Keratinocyte (primary cell): ENCODE results near the gene ROBO3. TPM values are rescaled to one million over a fixed set of nuclear protein-coding genes. Genes with fewer than 3 reads are reported as not detected.

ENCODE experiments used
- DNase-seq: peaks from one replicate; pipeline ENCODE4 v3.0.0-alpha.2; 2011; ENCODE audit warnings: low read depth, missing footprints, low spot score
- FAIRE-seq: peaks from 2 replicates; lab custom pipeline; 2011; peaks lifted over from hg19 to GRCh38; lab: Jason Lieb, UNC
- H2AFZ ChIP-seq: 2 replicates; pipeline ENCODE4 v1.6.0; 2012; ENCODE audit warnings: low read length, control low read depth, inconsistent platforms; ENCODE audit not compliant: control insufficient read depth
- H3K27ac ChIP-seq: 2 replicates; pipeline ENCODE4 v1.5.1; 2011; ENCODE audit warnings: low read length; ENCODE audit not compliant: control insufficient read depth, insufficient read depth
- H3K27me3 ChIP-seq: 3 replicates; pipeline ENCODE4 v1.6.0; 2011; ENCODE audit warnings: low read length; ENCODE audit not compliant: control insufficient read depth, insufficient read depth; ENCODE audit errors: extremely low read depth
- H3K36me3 ChIP-seq, 2 experiments: 2 replicates in 1 of 2; 3 replicates in 1 of 2; pipeline ENCODE4 v1.5.1; 2011; ENCODE audit warnings: low read length in 2 of 2, mild to moderate bottlenecking in 1 of 2; ENCODE audit not compliant: control insufficient read depth in 2 of 2, insufficient read depth in 2 of 2; ENCODE audit errors: extremely low read depth in 1 of 2
- H3K4me1 ChIP-seq: 3 replicates; pipeline ENCODE4 v1.5.1; 2011; ENCODE audit warnings: low read length; ENCODE audit not compliant: control insufficient read depth, insufficient read depth; ENCODE audit errors: extremely low read depth
- H3K4me2 ChIP-seq: 3 replicates; pipeline ENCODE4 v1.6.0; 2011; ENCODE audit warnings: low read depth, low read length; ENCODE audit not compliant: control insufficient read depth, insufficient read depth; ENCODE audit errors: extremely low read depth
- H3K4me3 ChIP-seq, 3 experiments: fragments of 200-600 bp in 1 of 3; sonication (generic) in 1 of 3; 2 replicates in 2 of 3; 3 replicates in 1 of 3; pipeline ENCODE4 v1.5.1; 2011 to 2016; ENCODE audit warnings: low read length in 3 of 3, mild to moderate bottlenecking in 3 of 3, control low read depth in 2 of 3, inconsistent platforms in 1 of 3, low read depth in 1 of 3, mixed read lengths in 1 of 3, mixed run types in 1 of 3, moderate library complexity in 1 of 3; ENCODE audit not compliant: control insufficient read depth in 2 of 3, insufficient read depth in 2 of 3; ENCODE audit errors: extremely low read depth in 1 of 3
- H3K79me2 ChIP-seq: 2 replicates; pipeline ENCODE4 v1.6.0; 2012; ENCODE audit warnings: low read length; ENCODE audit not compliant: control insufficient read depth, insufficient read depth
- H3K9ac ChIP-seq: 3 replicates; pipeline ENCODE4 v1.6.0; 2011; ENCODE audit warnings: low read length; ENCODE audit not compliant: control insufficient read depth, insufficient read depth; ENCODE audit errors: extremely low read depth
- H3K9me1 ChIP-seq: 3 replicates; pipeline ENCODE4 v1.6.0; 2011; ENCODE audit warnings: low read length; ENCODE audit not compliant: control insufficient read depth, insufficient read depth; ENCODE audit errors: extremely low read depth
- H3K9me3 ChIP-seq: 2 replicates; pipeline ENCODE4 v1.5.1; 2012; ENCODE audit warnings: low read depth, low read length; ENCODE audit not compliant: control insufficient read depth
- H4K20me1 ChIP-seq: 3 replicates; pipeline ENCODE4 v1.6.0; 2011; ENCODE audit warnings: low read length; ENCODE audit not compliant: control insufficient read depth, insufficient read depth; ENCODE audit errors: extremely low read depth
- CTCF ChIP-seq, 3 experiments: IDR thresholded peaks in 1 of 3; conservative IDR thresholded peaks in 1 of 3; optimal IDR thresholded peaks in 1 of 3; 2 replicates in 2 of 3; 3 replicates in 1 of 3; pipeline versions ENCODE3 to v1.5.1; 2011; ENCODE audit warnings: low read length in 3 of 3, mild to moderate bottlenecking in 3 of 3, moderate library complexity in 2 of 3, control low read depth in 1 of 3, inconsistent platforms in 1 of 3; ENCODE audit not compliant: insufficient read depth in 2 of 3; ENCODE audit errors: extremely low read depth in 1 of 3
- EZH2 ChIP-seq: IDR thresholded peaks from one replicate; pipeline ENCODE4 v1.6.1; 2012; ENCODE audit warnings: inconsistent platforms, mild to moderate bottlenecking, low read length, moderate library complexity
- dilution Hi-C: fragments of 300-500 bp; cut with MboI; formaldehyde crosslinking; loops from one replicate; pipeline ENCODE4 v1.7.0; 2020; ENCODE audit warnings: low sequenced_read_pairs; ENCODE audit not compliant: extremely low pct_ligation_motif_present
- polyA plus RNA-seq, 5 experiments: library from polyadenylated mRNA; depleted of rRNA in 3 of 5; stranded (reverse) in 3 of 5; stranded (forward) in 1 of 5; unstranded in 1 of 5; fragments of >200 nt; gene quantifications; 1 replicate in 1 of 5; 2 replicates in 3 of 5; 3 replicates in 1 of 5; pipeline versions ENCODE4 v1.2.1 to v1.2.3, GENCODE V29; 2011 to 2012; ENCODE audit warnings: missing spikeins in 2 of 5, low read depth in 1 of 5, low replicate concordance in 1 of 5

Gene ROBO3
- polyA plus RNA-seq, 1 donor (not counting 4 experiments of a cell fraction or from before 2014, with no cell fraction given) = 13.6 TPM

GRCh38 chr11:124891373-124891861, 26.2 kb downstream of the ROBO3 start:
- dilution Hi-C loops = no loop called here
- TF ChIP-seq EZH2 = no peak
- peak in 1 of 3 experiments; percentile 24 for TF ChIP-seq CTCF (optimal IDR thresholded peaks at IDR 0.05 in 1 of 3, IDR thresholded peaks at IDR 0.05 in 1 of 3, conservative IDR thresholded peaks at IDR 0.05 in 1 of 3; ENCODE audit: extremely low read depth in 1 of 3, insufficient read depth in 2 of 3, low read length in 3 of 3)
- FAIRE-seq (no peak), DNase-seq (no peak)
- Histone ChIP-seq H3K4me2 (no peak overlapping the region), H3K9me3 (no peaks in the 10 kb centered on the region), H3K36me3 (no peaks in the 10 kb centered on the region), H3K9ac (no peak overlapping the region), H3K27ac (no peak overlapping the region), H3K79me2 (no peaks in the 10 kb centered on the region), H4K20me1 (no peaks in the 10 kb centered on the region), H3K4me1 (peaks cover 13% of the 10 kb centered on the region), H3K4me3 (no peak overlapping the region), H2AFZ (no peak overlapping the region), H3K9me1 (no peaks in the 10 kb centered on the region), H3K27me3 (no peaks in the 10 kb centered on the region)

GRCh38 chr11:124892146-124892545, 26.9 kb downstream of the ROBO3 start:
- Histone ChIP-seq H3K9me1 (no peaks in the 10 kb centered on the region), H3K36me3 (no peaks in the 10 kb centered on the region), H3K9me3 (no peaks in the 10 kb centered on the region), H3K79me2 (no peaks in the 10 kb centered on the region), H3K4me2 (no peak overlapping the region), H4K20me1 (no peaks in the 10 kb centered on the region), H3K27ac (no peak overlapping the region), H3K4me1 (peaks cover 20% of the 10 kb centered on the region), H2AFZ (no peak overlapping the region), H3K4me3 (no peak overlapping the region), H3K9ac (no peak overlapping the region), H3K27me3 (no peaks in the 10 kb centered on the region)
- TF ChIP-seq EZH2 (no peak), CTCF (optimal IDR thresholded peaks at IDR 0.05 in 1 of 3, IDR thresholded peaks at IDR 0.05 in 1 of 3, conservative IDR thresholded peaks at IDR 0.05 in 1 of 3; ENCODE audit: extremely low read depth in 1 of 3, insufficient read depth in 2 of 3, low read length in 3 of 3) (no peak)
- DNase-seq (no peak), FAIRE-seq (no peak)
- dilution Hi-C loops = no loop called here
